ENCODE results near the gene EMX2.

- TF ChIP-seq CTCF (IDR thresholded peaks at IDR 0.05; ENCODE audit: poor library complexity) (no peak), EZH2phosphoT487 (IDR thresholded peaks at IDR 0.05; ENCODE audit: low read depth, severe bottlenecking, unreplicated experiment) (no peak), EZH2 (IDR thresholded peaks at IDR 0.05; ENCODE audit: borderline replicate concordance) (no peak)
These were observed 28.3 kb downstream of the EMX2 start for GRCh38 chr10:117570880-117571279.

All from hepatocyte (in vitro differentiated cells).